GM12874 (cell line): ENCODE data around the gene SPON1.

Experiments used
- TF ChIP-seq, protein P1 (sequence below): IDR thresholded peaks from 2 replicates; pipeline ENCODE4 v1.5.1; 2011; ENCODE audit warnings: low read depth, mild to moderate bottlenecking, control low read depth, low read length, moderate library complexity; ENCODE audit not compliant: insufficient read depth

Gene SPON1

DNA sequence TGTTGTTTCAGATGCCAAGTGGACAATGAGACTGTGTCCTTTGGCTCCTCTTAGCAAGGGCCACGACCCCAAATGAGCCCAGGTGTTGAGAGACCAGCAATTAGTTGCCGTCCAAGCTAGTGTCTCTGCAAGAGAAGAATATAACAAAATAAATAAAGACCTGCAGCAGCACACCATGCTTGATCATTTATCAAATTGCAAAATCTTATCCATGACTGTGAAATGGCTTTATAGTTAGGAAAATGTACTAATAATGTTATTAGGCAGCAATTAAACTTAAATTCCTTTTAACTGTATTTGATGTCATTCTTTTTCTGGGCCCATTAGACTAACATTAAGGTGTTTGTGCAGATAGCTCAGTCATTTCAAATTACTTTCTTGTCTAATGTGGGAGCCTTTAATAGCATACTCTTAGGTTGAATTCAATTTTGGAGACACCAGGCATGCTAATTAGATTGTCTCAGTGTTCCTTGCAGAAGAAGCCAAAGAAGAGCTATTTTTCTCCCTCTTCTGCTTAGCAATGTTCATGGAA, 220.4 kb downstream of the SPON1 start:
- TF ChIP-seq, protein P1, sequence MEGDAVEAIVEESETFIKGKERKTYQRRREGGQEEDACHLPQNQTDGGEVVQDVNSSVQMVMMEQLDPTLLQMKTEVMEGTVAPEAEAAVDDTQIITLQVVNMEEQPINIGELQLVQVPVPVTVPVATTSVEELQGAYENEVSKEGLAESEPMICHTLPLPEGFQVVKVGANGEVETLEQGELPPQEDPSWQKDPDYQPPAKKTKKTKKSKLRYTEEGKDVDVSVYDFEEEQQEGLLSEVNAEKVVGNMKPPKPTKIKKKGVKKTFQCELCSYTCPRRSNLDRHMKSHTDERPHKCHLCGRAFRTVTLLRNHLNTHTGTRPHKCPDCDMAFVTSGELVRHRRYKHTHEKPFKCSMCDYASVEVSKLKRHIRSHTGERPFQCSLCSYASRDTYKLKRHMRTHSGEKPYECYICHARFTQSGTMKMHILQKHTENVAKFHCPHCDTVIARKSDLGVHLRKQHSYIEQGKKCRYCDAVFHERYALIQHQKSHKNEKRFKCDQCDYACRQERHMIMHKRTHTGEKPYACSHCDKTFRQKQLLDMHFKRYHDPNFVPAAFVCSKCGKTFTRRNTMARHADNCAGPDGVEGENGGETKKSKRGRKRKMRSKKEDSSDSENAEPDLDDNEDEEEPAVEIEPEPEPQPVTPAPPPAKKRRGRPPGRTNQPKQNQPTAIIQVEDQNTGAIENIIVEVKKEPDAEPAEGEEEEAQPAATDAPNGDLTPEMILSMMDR: no peak

DNA sequence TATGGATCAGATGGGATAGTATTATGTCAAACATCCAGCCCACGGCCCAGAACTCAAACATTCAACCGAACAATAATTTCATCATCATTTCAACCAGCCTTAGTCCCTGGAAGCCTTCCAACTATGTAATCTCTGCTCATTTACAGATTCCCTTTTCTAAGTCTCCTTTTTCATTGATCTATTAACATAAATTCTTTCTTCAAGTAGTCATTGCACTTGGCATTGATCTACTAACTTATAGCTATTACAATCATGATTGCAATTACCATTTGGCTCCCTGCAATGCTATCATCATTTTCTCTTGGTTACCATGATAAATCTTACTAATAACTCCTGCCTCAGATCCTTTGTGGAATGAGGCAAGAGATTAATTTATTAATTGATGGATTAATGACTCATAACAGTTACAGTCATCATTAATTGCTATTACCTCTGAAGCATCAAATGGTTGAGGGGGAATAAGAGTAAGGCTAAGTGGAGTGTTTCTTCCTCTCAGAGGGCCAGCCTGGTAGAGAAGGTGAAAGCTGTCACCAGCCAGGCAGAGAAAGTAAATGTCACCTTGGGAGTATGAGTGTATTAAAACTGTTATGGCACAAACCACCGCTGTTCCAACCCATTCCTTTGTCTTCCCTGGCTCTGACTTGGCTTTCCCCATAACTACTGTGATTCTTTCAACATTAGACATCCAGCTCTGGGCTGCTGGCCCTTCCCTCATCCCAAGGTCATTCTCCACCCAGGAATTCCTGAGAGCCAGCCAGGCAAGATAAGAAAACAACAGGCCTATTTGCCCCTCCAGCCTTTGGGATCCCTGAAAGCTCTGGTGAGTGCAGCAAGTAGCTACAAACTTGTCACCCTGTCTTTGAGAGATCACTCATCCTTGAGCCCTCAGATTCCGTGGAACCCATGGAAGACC, 221.8 kb downstream of the SPON1 start:
- TF ChIP-seq, protein P1: no peak

DNA sequence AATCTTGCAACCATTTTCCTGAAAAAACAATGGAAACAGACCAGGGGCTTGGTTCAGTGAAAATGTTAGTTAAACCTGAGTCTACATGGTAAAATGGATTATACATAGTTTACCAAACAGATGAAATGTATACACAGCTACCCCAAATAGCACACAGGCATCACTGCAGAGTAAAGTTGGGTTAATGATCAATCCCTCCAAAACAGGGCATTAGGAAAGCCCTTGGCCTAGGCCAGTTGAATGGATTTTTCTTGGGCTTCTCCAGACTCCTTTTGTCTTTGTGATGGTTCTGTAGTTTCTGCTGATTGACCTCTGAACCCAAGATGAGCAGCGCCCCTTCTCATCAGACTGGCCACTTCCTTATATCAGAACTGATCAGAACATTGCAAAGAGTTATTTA, 222.9 kb downstream of the SPON1 start:
- TF ChIP-seq, protein P1: no peak

DNA sequence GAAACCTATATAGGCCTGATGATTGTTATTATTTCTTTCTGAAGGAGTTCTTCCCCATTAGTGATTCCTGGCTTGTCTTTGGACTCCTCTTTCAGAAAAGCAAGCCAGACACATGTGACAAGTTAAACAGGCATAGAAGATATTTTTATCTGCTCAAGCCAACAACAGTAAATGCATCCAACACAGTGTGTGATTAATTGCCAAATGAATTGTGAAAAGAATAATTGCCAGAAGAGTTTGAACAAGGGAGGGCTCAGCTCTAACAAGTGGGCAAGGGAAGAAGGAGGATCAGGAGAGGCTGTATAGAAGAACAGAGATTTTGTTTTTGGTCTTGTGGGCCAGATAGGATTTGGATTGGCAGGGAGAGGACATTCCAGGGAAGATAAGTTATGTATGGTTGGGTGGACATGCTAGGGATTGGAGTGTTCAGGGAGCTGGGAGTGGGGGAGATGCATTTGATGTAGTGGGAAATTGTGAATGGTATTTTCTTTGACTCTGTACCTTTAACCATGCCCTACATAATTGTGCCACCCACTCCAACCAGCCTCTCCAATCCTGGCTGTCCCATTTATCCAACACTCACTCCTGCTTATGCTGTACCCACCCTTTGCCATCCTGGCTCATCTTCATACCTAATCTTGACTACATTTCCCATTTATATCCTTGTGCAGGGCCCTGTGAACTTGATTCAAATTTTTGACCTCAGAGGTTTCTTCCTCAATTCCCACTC, 223.7 kb downstream of the SPON1 start:
- TF ChIP-seq, protein P1: no peak

DNA sequence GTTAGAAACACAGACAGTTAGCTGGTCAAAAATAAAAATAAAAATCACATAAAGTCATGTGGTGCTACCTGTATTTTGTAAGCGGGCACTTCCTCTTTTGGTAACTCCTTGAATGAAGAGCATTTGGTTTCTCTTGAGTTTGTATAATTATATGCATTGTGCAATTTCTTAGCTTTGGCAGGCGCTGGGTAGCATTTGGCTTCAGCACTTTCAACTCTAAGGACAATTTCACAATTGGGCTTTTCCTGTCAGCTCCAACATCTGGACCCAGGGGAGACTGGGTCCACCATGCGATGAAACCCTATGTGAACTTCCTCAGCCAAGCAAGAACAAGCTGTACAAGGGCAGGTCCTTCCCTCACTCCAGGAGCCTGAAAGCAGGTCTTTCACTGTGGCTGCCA, 227.4 kb downstream of the SPON1 start:
- TF ChIP-seq, protein P1: no peak

DNA sequence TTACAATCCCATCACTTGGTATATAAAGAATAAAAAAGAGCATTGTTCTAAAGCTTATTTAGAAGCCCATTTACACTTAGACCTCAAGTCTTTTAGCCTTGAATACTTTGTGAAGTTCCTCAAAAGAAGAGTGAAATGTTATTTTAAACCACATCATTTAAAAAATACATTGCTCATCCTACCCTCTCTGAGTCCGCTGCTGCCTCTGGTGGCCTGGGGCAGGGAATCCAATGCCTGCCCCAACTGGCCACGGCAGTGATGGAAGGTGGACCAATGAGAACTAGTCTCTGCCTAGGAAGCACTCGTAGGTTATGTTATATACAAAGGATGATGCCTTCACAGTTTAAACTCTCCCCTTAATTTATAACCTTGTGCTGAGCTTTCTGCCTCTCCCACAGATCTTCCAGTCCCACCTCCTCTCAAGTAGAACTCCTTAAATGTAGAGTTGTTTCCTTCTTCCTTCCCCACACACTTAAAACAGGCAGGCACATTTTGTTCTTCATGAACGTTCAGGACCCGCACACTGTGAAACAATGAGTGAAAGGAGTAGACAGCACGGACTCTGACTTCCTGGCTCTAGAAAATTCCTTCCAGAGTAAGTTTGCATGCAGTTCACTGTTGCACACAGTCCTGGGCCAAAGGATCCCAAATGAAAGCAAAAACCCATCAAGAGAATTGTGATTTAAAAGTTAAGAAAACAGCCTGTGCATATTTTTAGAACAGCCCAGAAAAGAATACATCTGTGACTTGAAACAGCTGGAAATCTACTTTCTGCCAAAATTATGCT, 228.7 kb downstream of the SPON1 start:
- TF ChIP-seq, protein P1: no peak
